ENCODE measurements around the gene PRKD1.
A peak's percentile ranks its signal among the peaks of the same experiment; 100 is the strongest.

Gene PRKD1

DNA sequence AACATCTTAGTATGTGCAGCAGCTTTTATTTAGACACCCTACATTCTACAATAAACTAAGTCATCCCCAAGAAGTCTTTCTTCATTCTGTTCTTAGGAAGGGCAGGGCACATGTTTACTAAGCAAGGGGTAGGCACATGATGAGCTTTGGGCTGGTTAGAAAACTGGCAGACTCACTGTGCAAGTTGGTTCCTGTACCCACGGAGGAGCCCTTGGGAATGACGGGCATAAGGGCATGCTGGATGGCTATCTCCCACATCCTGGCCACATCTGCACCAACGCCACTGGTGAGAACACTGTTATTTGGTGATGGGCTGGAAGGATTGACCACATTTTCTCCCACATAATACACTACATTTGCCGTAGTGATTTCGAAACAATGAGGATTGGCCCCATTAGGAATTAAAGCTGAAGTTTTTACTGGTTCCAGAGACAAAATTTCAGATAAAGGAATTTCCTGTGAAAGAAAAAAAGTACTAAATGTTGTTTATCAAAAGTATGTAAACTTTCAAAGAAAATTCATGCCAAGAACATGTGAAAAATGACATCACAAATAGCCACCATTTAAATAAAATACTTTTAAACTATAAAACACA lies 297.0 kb downstream of the PRKD1 start:
- no peak for FAIRE-seq
- DNase-seq (ENCODE audit: insufficient read length, low spot score): no peak

DNA sequence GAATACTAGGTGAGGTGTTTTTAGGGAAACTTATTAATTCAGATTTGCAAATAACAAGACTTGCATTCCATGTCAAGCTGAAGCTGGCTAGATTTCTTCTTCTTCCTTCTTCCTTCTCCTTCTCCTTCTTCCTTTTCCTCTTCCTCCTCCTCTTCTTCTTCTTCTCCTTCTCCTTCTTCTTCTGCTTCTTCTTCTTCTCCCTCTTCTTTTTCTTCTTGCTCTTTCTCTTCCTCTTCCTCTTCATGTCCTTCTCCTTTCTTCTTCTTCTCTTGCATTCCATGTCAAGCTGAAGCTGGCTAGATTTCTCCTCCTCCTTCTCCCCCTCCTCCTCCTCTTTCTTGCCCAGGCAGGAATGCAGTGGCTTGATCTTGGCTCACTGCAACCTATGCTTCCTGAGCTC lies 297.8 kb downstream of the PRKD1 start:
- FAIRE-seq (no peak), DNase-seq (ENCODE audit: insufficient read length, low spot score) (no peak)

- DNase-seq (ENCODE audit: insufficient read length, low spot score): no peak
- FAIRE-seq: no peak
Measured at GRCh38 chr14:29627137-29627536, 300.5 kb downstream of the PRKD1 start.

GRCh38 chr14:29618323-29619067 lies 309.2 kb downstream of the PRKD1 start:
- DNase-seq (ENCODE audit: insufficient read length, low spot score) (no peak), FAIRE-seq (no peak)

- no peak for FAIRE-seq
Measured at GRCh38 chr14:29616922-29617321, 310.7 kb downstream of the PRKD1 start.

DNA sequence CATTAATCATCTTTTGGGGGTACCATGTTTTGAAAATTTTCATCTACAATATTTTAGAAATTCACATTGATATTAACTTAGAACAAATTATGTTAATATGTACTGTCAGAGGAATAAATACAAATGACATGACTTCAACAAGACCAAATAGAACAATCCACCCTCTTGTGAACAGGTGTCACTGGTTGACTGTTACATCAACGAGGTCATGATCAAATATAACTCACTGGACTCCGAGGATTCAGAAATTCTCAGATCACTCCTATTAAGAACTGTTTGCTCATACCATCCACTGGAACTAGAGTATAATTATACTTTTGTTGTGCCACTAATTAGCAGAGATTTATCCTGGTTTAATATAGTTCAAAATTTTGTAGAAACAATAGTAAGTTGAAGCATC lies 318.8 kb downstream of the PRKD1 start:
- FAIRE-seq: no peak
- DNase-seq (ENCODE audit: insufficient read length, low spot score): no peak

More at GRCh38 chr14:29616922-29617321, 310.7 kb downstream of the PRKD1 start:
- DNase-seq (ENCODE audit: insufficient read length, low spot score): no peak

- FAIRE-seq (no peak), DNase-seq (ENCODE audit: insufficient read length, low spot score) (no peak)
Measured at GRCh38 chr14:29607169-29607568, 320.5 kb downstream of the PRKD1 start.

DNA sequence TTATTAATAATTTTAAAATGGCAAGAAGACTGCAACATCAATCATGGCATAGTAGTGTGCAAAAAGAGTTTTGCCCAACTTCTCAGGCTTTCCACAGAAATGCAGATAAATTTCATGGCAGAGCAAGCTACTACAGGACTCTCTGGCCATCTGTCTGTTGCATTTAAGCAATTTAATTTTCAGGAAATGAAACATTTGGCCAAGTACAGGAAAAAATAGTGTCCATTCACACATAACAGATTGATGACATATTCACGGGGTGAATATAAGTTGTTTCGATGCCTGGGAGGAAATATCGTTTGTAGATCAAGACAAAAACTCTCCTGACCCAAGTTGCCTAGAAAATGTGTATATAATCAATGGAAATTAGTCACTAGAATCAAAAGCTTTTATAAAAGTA lies 324.0 kb downstream of the PRKD1 start:
- no peak for FAIRE-seq
- DNase-seq (ENCODE audit: insufficient read length, low spot score): no peak

GRCh38 chr14:29601616-29602015 lies 326.0 kb downstream of the PRKD1 start:
- no peak for FAIRE-seq

GRCh38 chr14:29587761-29588470 lies 339.7 kb downstream of the PRKD1 start:
- no peak for FAIRE-seq

More at GRCh38 chr14:29601616-29602015, 326.0 kb downstream of the PRKD1 start:
- no peak for DNase-seq (ENCODE audit: insufficient read length, low spot score)

GRCh38 chr14:29587046-29587445 lies 340.6 kb downstream of the PRKD1 start:
- DNase-seq (ENCODE audit: insufficient read length, low spot score) (no peak), FAIRE-seq (no peak)

More at GRCh38 chr14:29587761-29588470, 339.7 kb downstream of the PRKD1 start:
- DNase-seq (ENCODE audit: insufficient read length, low spot score): no peak

DNA sequence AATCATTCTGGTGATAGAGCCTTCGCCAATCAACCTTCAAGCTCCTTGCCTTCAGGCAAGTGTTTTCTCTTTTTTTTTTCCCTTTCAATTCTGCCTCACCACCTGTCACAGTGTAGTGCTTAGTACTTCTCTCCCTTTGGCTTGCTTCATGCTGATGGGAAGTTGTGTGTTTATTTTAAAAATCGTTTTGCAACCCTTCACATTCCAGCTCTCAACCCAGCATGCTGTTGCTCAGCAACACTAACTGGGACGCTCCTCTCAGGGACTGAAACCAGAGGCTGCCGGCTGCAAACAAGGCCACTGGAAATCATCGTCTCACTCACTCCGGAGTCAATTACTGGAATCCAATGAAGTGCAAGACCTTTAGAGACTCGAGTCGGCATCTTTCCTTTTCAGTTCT lies 342.7 kb downstream of the PRKD1 start:
- no peak for DNase-seq (ENCODE audit: insufficient read length, low spot score)
- FAIRE-seq: no peak

- no peak for DNase-seq (ENCODE audit: insufficient read length, low spot score)
- no peak for FAIRE-seq
Measured at GRCh38 chr14:29580763-29581162, 346.9 kb downstream of the PRKD1 start.

- DNase-seq (ENCODE audit: insufficient read length, low spot score) (no peak), FAIRE-seq (no peak)
Measured at GRCh38 chr14:29579838-29580237, 347.8 kb downstream of the PRKD1 start.

DNA sequence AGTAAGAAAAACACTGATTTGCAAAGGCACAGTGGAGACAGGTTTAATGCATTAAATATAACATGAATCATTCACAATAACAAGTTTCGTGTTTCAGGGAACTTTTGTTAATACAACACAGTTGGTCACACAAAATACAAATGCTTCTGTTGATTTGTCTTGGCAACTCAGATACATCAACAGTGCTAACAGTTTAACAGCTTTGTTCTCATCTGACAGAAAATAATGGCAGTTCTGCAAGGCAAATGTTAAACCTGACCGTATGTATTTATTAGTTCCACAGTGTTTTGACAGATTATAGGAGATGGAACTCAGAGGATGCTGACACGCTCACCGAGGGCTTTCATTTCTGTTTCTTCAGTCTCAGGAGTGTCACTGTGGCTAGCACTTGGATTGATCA lies 350.7 kb downstream of the PRKD1 start:
- no peak for FAIRE-seq
- DNase-seq (ENCODE audit: insufficient read length, low spot score): no peak

- no peak for DNase-seq (ENCODE audit: insufficient read length, low spot score)
- FAIRE-seq: no peak
Measured at GRCh38 chr14:29569194-29569593, 358.5 kb downstream of the PRKD1 start.

DNA sequence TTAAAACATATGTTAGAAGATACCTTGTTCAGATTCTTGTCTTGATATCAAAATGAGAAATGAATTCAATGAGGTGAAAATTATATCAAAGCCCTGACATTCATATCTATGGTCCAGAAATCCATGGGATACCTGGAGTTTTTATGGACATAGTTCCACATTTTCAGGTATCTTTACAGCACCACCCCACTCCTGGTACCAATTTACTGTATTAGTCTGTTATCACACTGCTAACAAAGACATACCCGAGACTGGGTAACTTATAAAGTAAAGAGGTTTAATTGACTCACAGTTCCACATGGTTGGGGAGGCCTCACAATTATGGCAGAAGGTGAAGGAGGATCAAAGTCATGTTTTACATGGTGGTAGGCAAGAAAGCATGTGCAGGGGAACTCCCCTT lies 361.5 kb downstream of the PRKD1 start:
- no peak for FAIRE-seq
- DNase-seq (ENCODE audit: insufficient read length, low spot score): no peak

GRCh38 chr14:29558516-29558915 lies 369.1 kb downstream of the PRKD1 start:
- FAIRE-seq (no peak), DNase-seq (ENCODE audit: insufficient read length, low spot score) (no peak)

DNA sequence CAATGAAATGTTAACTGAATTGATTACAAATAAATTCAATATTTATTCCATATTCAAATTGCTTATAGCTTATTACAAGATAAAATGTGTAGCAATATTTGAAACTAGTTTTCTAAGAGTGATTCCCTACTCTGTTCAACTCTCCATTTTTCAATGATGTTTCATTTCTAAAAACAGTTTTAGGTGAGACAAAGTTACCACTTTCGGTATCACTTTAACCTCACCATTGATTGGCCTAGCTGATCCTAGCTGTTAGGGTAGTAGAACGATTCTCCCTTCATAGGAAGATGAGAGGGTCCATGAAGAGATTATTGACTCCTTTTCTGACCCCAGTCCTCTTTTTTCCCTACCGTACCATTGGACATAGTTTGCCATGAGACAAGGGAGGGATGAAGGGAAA lies 373.3 kb downstream of the PRKD1 start:
- DNase-seq (ENCODE audit: insufficient read length, low spot score): no peak
- FAIRE-seq: no peak

- FAIRE-seq: no peak
- DNase-seq (ENCODE audit: insufficient read length, low spot score): no peak
Measured at GRCh38 chr14:29553427-29553826, 374.2 kb downstream of the PRKD1 start.

- DNase-seq (ENCODE audit: insufficient read length, low spot score) (peak; percentile 5), FAIRE-seq (peak; percentile 63)
Measured at GRCh38 chr14:29548948-29549370, 378.7 kb downstream of the PRKD1 start.

- FAIRE-seq (no peak), DNase-seq (ENCODE audit: insufficient read length, low spot score) (no peak)
Measured at GRCh38 chr14:29545714-29546113, 381.9 kb downstream of the PRKD1 start.

All from GM19239 (cell line).